HG02763 (cell line): ENCODE measurements around the gene KCND3.

Experiments used
- ATAC-seq: cut with Tn5 transposase; IDR thresholded peaks from one replicate; pipeline ENCODE4 v1.9.1; 2021; ENCODE audit warnings: mild to moderate bottlenecking, moderate library complexity; ENCODE audit not compliant: unreplicated experiment

The KCND3 gene

DNA sequence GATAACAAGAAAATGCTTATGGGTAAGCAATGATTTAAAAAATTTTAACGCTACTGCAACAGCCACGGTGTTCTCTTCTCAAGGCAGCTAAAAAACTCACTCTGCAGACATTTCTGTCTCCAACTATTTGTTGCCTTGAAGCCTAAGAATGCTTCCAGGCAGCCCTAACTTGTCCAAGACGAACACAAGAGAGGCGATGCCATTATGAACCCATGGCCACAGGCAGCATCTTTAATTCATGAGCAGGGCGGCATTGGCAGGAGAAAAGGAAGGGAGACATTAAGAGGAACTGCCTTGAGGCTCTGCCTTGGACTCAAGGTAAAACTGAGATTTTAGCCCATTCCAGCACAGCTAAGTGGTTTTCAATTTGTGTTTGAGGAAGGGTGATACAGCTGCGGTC lies 67.5 kb downstream of the KCND3 start:
- ATAC-seq, result no peak

DNA sequence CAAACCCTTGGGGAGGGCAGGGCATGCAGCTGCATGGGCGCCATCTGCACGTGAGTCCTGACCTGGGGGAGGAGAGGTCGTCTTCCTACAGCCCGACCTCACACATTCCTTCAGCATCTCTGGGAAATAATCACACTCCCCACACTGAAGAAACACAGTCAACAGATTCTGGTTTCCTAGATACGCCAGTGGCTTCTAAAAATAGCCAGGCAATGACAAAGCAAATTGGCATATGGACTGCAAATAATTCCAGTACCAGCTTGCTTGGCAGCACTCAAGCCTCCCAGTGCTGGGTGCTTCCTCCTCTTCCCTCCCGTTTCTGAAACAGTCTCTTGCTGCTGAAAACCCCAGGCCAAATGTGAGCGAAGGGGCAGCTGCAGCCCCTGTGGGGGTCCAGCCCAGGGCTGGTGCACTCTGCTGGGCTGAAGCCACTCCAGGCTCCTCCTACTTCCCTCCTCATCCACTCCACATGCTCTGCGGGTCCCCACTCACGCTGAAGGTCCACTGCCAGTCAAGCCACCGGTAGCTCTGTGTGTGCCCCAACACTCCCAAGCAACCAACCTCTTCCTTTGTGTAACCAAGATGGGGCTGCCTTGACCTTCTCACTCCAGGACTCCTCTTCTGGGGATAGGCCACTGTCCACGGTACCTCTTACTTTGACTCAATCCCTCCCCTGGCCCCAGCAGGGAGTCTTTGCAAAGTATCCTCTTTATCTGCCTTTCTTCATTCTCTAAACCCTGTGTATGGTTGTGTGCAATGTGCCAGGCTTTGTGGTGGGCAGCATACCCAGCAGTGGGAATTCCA lies 69.0 kb downstream of the KCND3 start:
- ATAC-seq, result no peak

DNA sequence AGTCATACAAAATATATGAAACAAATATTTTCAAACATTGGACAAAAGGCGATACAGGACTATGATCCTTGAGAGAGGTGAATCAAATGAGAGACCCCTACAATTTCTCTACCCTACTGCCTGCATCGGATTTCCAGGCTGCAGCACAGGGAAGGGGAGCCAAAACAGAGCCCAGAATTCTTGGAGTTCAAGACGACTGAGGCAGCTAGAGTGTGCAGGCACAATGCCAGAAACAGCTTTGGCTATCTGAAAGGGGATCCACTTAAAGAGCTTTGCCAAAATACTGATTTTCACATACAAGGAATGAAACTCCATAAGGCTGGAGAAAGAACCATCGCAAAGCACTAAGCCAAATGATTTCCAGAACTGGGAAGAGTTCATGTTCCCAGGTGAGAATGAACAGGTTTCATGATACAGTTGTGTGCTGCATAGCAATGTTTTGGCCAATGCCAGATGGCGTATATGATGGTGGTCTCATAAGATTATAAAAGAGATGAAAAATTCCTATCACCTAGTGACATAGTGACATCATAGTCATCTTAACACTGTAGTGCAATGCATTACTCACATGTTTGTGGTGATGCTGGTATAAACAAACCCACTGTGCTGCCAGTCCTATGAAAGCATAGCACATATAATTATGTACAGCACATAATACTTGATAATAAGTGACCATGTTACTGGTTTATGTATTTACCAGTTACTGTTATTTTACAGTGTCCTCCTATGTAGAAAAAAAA lies 77.5 kb downstream of the KCND3 start:
- ATAC-seq, result no peak

DNA sequence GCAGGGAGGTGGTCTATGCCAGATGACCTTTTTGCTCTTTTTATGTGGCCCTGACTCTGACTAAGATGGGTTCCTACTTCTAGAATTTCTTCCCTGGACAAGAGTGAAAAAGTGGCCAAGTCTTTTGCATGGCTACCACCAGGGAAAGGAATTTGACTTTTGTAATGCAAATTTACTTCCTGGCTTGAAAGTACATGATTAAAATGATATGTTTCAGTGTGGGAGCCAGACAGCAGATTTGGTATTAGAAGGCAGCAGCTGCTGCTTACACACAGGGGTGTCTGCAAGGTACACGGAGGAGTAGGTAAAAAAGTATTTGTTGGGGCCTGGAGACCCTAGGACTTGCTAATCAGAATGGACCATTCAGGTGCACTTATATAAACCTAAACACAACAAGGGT lies 78.4 kb downstream of the KCND3 start:
- ATAC-seq, result no peak

DNA sequence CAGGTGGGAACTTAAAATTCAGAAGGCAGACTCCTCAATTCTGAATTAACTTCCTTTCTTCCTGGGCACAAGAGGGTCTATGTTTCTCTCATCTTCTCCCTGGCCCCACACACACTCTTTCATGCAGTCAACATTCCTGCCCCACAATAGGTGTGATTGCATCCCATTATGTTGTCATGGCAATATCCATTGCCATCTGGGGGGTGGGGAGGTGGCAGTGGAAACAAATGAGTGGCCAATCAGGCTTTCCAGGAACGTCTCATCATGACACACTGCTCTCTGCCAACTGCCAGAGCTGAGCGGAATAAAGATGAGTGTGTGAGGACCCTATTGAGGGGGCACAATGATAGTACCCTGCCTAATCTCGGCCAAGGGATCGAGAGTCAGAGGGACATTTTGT lies 80.4 kb downstream of the KCND3 start:
- no peak for ATAC-seq

DNA sequence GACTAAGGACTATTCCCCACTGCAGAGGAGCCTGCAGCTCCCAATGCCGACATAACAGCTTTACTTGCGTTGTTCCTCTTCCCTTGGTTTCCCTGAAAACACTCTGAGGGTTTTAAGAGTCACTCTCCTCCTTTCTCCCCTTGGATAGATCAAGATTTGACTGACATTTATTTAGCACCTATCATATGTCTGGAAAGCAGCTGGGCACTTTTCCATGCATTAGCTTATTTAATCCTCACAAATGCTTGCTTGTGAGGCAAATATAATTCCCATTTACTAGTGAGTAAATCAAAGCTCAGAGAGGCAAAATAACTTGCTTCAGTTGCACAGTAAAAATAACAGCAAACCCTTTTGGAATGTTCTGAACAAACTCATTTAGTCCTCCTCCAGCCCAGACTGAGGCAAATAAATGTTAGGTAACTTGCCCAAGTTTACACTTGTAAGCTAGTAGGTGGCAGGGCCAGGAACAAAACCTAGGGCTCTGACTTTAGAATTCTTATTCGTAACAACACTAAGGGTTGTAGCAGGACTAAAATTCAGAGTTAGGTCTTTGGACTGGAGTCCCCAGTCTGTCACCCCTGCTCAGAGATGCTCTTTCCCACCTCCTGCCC lies 81.4 kb downstream of the KCND3 start:
- no peak for ATAC-seq

DNA sequence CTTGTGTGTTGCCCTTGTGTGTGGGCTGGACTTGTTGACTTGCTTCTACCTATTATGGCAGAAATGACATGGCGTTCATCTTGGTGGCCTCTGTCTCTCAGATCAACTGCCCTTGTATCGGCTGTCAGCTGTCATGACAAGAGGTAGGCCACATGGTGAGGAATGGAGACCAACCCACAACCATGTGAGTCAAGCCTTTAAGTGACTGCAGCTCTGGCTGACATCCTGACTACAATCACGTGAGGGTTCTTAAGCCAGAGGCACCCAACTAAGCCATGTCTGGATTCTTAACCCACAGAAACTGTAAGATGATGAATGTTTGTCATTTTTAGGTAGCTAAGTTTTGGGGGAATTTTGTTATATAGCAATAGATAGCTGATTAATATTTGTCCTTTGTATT lies 82.1 kb downstream of the KCND3 start:
- no peak for ATAC-seq

DNA sequence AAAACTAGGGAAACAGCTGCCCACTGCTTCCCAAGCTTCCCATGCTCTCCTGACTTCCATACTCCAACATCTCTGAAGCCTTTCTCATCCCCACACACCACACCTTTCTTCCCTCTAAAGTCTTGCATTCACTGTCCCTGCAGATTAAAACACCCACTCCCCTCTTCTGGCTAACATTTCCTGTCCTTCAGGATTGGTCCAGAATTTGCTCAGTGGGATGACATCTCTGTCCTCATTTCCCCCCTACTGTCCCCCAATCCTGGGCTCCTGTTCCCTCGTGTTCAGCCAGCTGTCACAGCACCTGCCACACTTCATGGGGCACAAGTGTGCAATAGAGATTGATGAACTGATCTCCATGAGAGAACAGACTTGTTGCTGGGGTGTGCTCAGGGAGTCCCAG lies 82.7 kb downstream of the KCND3 start:
- no peak for ATAC-seq

DNA sequence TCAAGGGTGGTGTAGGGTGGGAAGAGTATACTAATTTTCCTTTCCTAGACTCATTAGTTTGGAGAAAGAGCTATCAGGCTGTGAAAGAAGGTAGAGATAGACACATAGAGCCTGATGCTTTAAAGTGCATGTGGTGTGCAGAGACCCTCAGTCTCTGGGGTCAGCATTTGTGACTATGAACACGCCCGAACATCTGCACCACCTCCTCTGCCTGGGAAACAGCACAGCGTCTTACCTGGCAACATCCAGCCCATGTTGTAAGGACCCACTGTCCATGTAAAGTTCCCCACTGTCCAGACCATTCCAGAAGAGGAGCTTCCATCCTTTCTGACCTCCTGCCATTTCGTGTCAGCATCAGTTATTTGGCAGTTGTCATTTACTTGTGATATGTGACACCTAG lies 83.4 kb downstream of the KCND3 start:
- ATAC-seq, result no peak

DNA sequence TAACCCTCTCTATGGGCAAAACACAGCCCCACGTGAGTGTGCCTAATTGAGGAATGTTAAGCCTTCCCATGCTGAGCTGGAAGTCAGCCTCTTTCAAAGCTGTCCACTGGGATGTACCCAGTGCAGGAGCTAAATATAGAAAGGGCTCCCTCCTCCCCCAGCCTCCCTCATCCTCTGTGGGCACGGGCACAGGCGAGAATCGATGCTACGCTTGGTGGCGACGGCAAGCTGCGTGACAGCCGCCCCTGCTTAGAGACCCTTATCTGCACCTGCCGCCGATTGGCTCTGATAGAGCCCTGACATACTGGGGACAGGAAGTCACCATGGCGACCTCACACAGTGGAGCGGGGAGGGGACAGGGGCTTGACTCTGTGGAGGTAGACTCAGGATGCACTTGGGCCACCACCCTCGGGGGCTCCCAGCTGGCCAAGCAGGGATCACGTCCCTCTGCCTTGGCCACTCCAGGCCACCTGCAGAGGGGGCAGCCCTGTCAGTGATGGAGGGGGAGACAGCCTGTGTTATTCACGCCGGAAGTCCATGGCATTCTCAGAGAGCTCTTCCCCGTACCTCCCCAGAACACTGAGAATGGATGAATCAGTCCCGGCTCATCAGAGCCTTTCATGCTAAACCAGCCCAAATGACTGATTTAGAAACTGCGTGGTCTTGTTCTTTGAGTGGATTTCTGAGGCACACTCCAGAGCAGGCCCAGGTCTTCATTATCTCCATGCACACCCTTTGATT lies 84.8 kb downstream of the KCND3 start:
- no peak for ATAC-seq

DNA sequence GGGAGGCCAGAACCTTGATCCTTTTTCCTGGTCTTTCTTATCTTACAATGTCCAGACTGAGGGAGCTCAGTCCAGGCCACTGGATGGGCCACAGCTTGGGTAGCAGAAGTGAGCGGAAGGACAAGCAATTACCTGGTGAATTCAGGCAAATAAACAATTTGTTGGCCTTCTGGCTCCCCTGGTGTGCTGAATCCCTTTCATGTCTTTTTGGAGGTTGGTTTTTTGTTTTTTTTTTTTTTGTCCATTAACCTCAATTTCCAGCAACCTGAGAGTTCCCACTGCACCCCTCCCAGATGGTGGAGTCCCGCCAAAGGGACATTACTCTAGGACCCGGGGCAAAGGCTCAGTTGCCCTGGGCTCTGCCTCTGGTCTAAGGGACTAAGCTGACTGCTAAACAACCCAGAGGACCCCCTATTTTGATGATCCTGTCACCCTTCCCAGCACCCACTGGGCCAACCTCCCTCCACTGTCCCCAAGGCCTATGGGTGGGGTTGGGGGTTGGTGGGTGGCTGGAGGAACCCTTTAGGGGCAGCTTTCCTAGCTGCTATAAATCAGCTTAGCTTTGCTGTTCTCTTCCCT lies 85.5 kb downstream of the KCND3 start:
- ATAC-seq, result no peak

DNA sequence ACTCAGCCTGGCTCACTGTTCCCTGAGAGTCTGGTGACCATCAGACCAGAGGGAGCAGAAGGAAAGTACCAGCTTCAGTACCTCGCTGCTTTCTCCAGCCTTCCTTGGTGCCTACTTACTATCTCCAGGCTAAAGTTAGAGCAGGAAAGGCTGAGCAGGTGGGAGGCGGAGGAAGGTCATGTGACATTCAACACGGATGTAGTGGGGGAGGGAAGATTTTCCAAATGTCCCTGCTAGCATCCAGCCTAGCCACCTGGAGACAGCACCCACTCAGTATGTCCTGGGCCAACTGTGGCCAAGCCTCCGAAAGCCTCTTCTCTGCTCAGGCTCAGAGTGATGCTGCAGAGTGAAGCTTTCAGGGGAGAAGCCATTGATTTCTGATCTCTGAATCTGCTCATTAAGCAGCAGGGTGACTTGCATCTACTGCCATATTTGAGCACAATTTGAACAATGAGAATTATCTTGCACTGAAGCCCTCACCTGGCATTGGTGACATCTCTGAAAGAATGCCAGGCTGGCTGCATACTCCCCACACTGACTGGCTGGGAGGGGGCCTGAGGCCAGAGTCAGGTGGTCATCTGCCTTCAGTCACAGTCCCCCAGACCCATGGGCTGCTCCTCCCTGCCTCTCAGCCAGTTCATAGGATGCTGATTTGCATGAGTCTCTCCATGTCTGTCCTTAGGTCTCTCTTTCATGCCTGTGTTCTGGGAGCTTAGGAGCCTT lies 86.2 kb downstream of the KCND3 start:
- ATAC-seq, result no peak

DNA sequence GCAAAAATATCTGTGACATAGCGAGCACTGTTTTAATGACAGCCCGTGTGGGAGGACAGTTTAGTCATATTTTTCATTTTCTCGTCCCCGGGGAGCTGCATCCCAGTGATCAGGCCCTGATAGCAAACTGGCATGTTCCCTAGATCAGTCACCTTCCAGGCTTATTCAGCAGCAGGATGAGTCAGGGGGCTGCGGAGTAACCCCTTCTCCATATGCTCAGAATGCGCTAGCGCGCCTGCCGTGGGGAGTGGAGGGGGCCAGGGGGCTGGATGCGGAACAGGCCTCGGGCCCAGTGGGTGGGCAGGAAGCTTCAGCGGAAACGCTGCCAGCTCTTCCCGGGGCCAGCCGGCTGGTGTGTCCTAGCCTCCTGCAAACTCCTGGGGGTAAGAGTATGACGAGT lies 94.0 kb downstream of the KCND3 start:
- ATAC-seq, result no peak

DNA sequence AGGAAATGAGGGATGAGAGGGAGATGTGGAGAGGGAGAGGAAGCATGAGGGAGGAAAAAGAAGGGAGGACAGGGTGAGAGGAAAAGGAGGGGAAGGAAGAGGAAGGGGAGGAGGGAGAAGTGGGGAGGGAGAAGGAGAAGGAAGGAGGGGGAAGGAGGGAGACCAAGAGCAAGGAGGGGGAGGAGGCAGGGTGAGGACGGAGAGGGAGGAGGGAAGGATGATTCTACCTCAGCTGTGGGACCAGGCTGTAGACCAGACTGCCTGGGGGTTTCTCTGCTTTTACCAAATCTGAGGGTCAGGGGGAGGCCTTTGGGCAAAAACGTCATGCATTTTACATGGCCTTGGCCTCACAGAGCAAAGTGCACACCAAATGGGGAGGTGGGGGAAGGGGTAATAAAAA lies 94.5 kb downstream of the KCND3 start:
- no peak for ATAC-seq

DNA sequence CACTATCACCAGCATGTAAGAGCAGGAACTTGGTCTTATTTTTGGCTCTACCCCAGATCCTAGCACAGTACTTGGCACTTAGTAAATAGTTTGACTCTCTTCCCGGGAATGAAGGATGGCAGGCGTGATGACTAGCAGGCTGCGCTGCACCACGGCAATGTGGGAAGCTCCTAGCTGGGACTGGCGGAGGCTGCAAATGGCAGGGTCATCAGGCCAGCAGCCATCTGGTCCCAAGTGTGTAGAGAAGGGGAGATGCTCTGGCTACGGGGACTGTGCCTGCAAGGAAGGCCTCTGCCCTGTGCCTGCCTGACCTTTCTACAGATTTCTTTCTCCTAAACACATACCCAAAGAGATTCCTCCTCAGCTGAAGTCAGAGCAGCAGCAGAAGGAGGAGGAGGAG lies 95.0 kb downstream of the KCND3 start:
- ATAC-seq, result no peak

DNA sequence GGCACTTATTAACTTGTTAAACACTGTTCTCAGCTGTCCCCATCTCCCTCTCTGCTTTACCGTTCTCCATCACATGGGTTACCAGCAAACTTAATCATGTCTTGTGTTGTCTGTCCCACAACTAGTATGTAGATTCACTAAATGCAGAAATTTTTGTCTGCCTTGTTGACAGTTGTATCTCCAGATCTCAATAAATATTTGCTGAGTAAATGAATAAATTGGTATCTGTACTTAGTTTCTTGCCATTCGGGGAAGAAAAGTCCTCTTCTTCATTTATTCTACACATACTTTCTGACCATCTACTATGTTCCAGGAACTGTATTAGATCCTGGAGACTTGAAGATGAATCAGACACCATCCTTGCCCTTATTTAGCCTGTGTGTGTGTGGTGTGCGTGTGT lies 97.9 kb downstream of the KCND3 start:
- no peak for ATAC-seq

DNA sequence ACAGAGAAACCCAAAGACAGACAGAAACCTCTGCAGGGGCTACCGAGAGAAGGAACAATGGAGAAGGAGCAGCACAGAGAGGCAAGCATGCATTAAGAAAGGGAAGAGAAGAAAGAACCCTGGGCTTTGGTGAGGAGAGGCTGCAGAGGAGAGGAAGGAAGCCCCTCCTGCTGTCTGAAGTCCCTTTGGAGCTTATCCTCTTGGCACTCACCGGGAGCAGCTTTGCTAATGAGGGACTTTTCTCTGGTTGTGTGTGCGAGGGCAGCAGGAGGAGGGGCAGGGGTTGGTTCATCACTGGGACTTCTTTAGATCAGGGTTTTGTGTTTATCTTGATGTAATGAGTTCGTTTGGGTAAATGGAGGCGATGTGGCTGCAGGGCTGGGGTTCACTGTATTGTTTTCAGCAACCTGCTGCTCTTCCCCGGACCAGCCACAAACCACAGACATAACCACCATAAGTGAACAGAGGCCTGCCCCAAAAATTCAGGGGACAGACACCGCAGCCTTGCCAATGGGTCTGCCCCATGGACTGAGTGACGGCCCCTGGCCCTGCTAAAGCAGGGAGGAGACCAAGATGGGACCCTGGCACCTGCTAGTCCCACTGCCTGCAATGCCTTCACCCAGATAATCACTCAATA lies 100.6 kb downstream of the KCND3 start:
- ATAC-seq, result no peak

DNA sequence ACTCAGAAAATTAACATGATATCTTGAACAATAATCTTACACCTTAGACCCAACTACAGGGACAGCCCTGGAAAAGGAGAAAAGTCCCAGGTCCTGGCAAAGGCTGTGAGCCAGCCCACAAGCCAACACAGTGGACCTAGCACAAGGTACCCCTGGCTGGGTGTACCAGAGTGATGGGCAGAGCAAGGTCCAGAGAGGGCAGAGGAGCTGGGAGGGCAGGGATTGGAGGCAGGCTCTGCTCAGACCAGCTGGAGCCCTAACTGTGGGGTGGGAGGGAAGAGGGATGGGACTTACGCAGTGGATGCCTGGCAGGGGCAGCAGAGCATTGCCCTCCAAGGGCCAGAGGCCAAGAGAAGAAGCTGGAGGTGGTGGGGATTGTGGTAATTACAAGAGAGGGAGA lies 101.6 kb downstream of the KCND3 start:
- ATAC-seq, result no peak

DNA sequence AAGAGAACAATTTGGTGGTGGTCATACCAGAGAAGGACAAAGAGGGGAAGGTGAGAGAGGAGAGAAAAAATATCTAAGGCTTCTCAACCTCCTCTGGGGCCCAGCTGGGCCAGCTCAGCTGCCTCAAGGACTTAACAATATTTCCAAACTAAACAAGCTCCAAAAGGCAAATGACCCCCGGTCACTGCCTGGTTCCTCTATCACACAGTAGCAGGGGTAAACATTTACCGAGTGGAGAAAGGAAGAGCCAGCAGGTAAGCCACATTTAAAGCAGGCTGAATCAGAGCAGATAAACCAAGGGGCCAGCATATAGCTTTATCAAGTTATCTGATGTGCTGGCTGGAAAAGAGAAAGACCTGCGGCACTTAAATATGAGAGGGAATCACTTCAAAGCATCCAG lies 102.1 kb downstream of the KCND3 start:
- ATAC-seq, result no peak

DNA sequence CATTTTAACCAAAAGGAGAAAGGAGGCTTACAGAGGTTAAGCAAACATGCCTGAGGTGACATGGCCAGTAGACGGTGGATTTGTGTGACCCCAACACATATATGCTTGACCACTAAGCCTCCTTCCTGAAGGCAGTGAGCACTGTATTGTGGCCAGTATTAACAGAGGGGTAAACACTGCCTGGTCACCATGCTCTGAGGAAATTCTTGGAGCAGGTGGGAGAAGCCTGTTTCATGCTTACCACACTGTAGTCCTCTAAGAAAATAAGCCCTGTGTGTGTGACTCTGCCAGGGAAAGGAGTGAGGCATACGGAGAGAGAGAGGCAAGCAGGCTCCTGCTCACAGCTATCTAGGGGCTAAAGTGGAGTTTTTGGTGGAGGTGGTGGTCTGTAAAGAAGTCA lies 102.7 kb downstream of the KCND3 start:
- no peak for ATAC-seq
